Measurements from ENCODE around the gene FMN2. TPM values are rescaled to one million over a fixed set of nuclear protein-coding genes. Genes with fewer than 3 reads are reported as not detected.
"Not testable (repeated sequence)": the region's sequence is repeated elsewhere in the genome, so short reads cannot be mapped to it uniquely, and the experiment has no call there.

The FMN2 gene
- polyA plus RNA-seq, 2 of the 4 experiments (the other 2 are of a cell fraction): 2.8 to 4.2 TPM

- WGBS (ENCODE audit: missing lambda C conversion rate): 75% methylated on average over 5 of the region's 5 CpGs
- POLR2A ChIA-PET: no interaction called here
- H3K9me3 ChIP-seq: no peaks in the 10 kb centered on the region
- no peak for FAIRE-seq
- ATAC-seq: no peak
- TF ChIP-seq POLR2A (IDR thresholded peaks at IDR 0.05; ENCODE audit: low read length) (no peak), MAFK (IDR thresholded peaks at IDR 0.05; ENCODE audit: partially characterized antibody) (peak; percentile 27)
- no peak overlapping the region for H3K4me2 ChIP-seq
- 0 out of 3 replicates have a peak, but pooled peaks cover 3% of the 10 kb centered on the region for H3K4me1 ChIP-seq
- no peak overlapping the region for H3K4me3 ChIP-seq
- no peak for DNase-seq (ENCODE audit: low read depth in 1 of 2, low spot score in 1 of 2)
- no peak overlapping the region for H3K27ac ChIP-seq
- CTCF ChIA-PET: no interaction called here
These were observed 229.0 kb downstream of the FMN2 start for GRCh38 chr1:240320659-240321058.

GRCh38 chr1:240322943-240323342, 231.3 kb downstream of the FMN2 start:
- Histone ChIP-seq H3K4me2 (no peak overlapping the region), H3K4me1 (0 out of 3 replicates have a peak, but pooled peaks cover 3% of the 10 kb centered on the region), H3K27ac (peak overlapping the region in 1 of 2 experiments; percentile 37; a peak in 1 of 6 replicates), H3K9me3 (no peaks in the 10 kb centered on the region), H3K4me3 (no peak overlapping the region)
- WGBS (ENCODE audit: missing lambda C conversion rate): 84% methylated on average over 4 of the region's 4 CpGs
- FAIRE-seq (no peak), DNase-seq (ENCODE audit: low read depth in 1 of 2, low spot score in 1 of 2) (no peak), ATAC-seq (no peak)
- ChIA-PET POLR2A (no interaction called here), CTCF (no interaction called here)
- no peak for TF ChIP-seq RFX5 (IDR thresholded peaks at IDR 0.05)
- no peak for TF ChIP-seq EHF (CRISPR knock-in tag; IDR thresholded peaks at IDR 0.05)
- TF ChIP-seq HMGXB4 (CRISPR knock-in tag; IDR thresholded peaks at IDR 0.05; ENCODE audit: borderline replicate concordance): no peak
- TF ChIP-seq BCL3 (IDR thresholded peaks at IDR 0.05): no peak
- no peak for TF ChIP-seq ZNF302 (CRISPR knock-in tag; IDR thresholded peaks at IDR 0.05)
- TF ChIP-seq USF2 (IDR thresholded peaks at IDR 0.05): no peak
- TF ChIP-seq GATA3 (IDR thresholded peaks at IDR 0.05; ENCODE audit: borderline replicate concordance): no peak
- TF ChIP-seq PHF8 (IDR thresholded peaks at IDR 0.05; ENCODE audit: borderline replicate concordance, low read depth): no peak
- TF ChIP-seq ESRRA (IDR thresholded peaks at IDR 0.05; ENCODE audit: borderline replicate concordance, low read length): no peak
- TF ChIP-seq NFE2L2 (conservative IDR thresholded peaks at IDR 0.05; ENCODE audit: low read length): no peak
- no peak for TF ChIP-seq SMC3 (IDR thresholded peaks at IDR 0.05)
- no peak for TF ChIP-seq POLR2AphosphoS2 (conservative IDR thresholded peaks at IDR 0.05; ENCODE audit: low read length)
- no peak for TF ChIP-seq CHD2 (IDR thresholded peaks at IDR 0.05; ENCODE audit: low read length, partially characterized antibody)

GRCh38 chr1:240328382-240328781, 236.7 kb downstream of the FMN2 start:
- CTCF ChIA-PET; ATAC-seq; H3K27ac ChIP-seq; FAIRE-seq; H3K4me3 ChIP-seq; H3K9me3 ChIP-seq; POLR2A ChIA-PET; H3K4me1 ChIP-seq; H3K4me2 ChIP-seq; DNase-seq (ENCODE audit: low read depth in 1 of 2, low spot score in 1 of 2): not testable (repeated sequence)
- peak; percentile 75 for TF ChIP-seq ZC3H11A (IDR thresholded peaks at IDR 0.05)
- WGBS (ENCODE audit: missing lambda C conversion rate): 100% methylated on average over 1 of the region's 1 CpG

GRCh38 chr1:240329443-240329842, 237.8 kb downstream of the FMN2 start:
- CTCF ChIA-PET: interaction anchor here (0.6 kb wide), 1 partner anchor 1326 kb away, joined by 3 read pairs; no protein-coding TSS in a partner anchor
- H3K4me1 ChIP-seq: no peaks in the 10 kb centered on the region
- ATAC-seq (no peak), DNase-seq (ENCODE audit: low read depth in 1 of 2, low spot score in 1 of 2) (no peak), FAIRE-seq (no peak)
- H3K9me3 ChIP-seq: no peaks in the 10 kb centered on the region
- no peak overlapping the region for H3K4me2 ChIP-seq
- POLR2A ChIA-PET: no interaction called here
- 88% methylated on average over 6 of the region's 6 CpGs for WGBS (ENCODE audit: missing lambda C conversion rate)
- H3K27ac ChIP-seq: no peak overlapping the region
- no peak overlapping the region for H3K4me3 ChIP-seq
- TF ChIP-seq ATOH8 (CRISPR knock-in tag; IDR thresholded peaks at IDR 0.05; ENCODE audit: low read depth) (no peak), RARB (CRISPR knock-in tag; IDR thresholded peaks at IDR 0.05) (no peak), CHD4 (IDR thresholded peaks at IDR 0.05; ENCODE audit: borderline replicate concordance) (no peak), MAX (IDR thresholded peaks at IDR 0.05) (no peak), MAFK (IDR thresholded peaks at IDR 0.05; ENCODE audit: partially characterized antibody) (no peak), NR3C1 (IDR thresholded peaks at IDR 0.05) (no peak), RFX5 (IDR thresholded peaks at IDR 0.05) (no peak), JUNB (IDR thresholded peaks at IDR 0.05) (no peak), PBX3 (IDR thresholded peaks at IDR 0.05) (no peak), EP300 (IDR thresholded peaks at IDR 0.05) (no peak), CTCF (IDR thresholded peaks at IDR 0.05) (no peak), ZC3H11A (IDR thresholded peaks at IDR 0.05) (no peak)
